M059J (cell line): ENCODE results near the gene RBM7. TPM values are rescaled to one million over a fixed set of nuclear protein-coding genes. Genes with fewer than 3 reads are reported as not detected.

Experiments
- DNase-seq: peaks from one replicate; pipeline ENCODE4 v3.0.0-alpha.2; 2012; ENCODE audit warnings: low read depth
- total RNA-seq: library from RNA; depleted of rRNA; stranded (reverse); fragments of >200 nt; shearing (Covaris generic); gene quantifications from 2 replicates; pipeline ENCODE4 v1.2.3, GENCODE V29; 2014

Gene RBM7
- total RNA-seq, 1 experiment from 2014 or later: 52.8 TPM

DNA sequence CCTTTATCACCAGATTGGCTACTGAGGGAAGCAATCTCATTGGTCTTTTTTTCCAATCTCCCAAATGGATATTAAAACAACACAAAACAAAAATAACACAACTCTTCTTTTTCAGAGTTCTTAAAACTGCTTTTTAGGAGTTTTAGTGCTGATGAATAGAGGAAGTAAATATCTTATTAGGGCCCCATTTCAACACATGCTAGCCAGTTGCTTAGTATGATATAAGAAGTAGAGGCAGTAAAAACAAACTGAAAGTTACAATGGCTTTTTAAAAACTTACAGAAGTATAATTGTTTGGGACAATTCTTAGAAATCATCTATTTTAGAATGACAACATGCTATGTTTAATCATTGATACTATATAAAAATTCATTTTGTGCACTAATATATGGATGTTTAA is 3.5 kb upstream of the RBM7 start:
- DNase-seq: no peak

- DNase-seq: no peak
Observed at GRCh38 chr11:114397349-114397982, 3.0 kb upstream of the RBM7 start.

DNA sequence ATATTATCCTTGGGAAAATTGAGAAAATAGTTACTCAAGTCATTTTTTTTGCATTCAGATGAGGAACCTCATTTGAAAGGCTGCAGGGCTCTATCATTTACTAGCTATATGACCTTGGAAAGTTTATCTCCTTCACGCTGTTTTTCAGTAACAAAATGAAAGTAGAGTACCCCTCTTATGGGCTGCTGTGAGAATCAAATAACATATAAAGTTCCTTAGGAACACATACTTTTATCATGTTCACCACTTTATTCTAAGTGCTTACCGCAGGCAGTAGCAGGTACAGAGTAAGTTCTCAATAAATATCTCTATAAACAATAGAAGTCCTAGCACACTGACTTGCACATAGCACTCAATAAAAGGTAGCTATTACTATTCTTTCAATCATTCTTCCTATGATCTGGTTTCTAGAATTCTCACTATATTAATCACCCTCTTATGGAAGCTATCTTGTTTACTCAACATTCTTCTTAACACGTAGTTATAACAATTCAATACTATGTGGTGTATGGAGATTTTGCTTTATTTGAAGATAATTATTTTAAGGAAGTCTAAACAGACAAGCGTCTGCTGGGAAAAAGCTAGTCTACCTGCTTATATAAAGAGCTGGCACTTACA is 2.1 kb upstream of the RBM7 start:
- no peak for DNase-seq

DNA sequence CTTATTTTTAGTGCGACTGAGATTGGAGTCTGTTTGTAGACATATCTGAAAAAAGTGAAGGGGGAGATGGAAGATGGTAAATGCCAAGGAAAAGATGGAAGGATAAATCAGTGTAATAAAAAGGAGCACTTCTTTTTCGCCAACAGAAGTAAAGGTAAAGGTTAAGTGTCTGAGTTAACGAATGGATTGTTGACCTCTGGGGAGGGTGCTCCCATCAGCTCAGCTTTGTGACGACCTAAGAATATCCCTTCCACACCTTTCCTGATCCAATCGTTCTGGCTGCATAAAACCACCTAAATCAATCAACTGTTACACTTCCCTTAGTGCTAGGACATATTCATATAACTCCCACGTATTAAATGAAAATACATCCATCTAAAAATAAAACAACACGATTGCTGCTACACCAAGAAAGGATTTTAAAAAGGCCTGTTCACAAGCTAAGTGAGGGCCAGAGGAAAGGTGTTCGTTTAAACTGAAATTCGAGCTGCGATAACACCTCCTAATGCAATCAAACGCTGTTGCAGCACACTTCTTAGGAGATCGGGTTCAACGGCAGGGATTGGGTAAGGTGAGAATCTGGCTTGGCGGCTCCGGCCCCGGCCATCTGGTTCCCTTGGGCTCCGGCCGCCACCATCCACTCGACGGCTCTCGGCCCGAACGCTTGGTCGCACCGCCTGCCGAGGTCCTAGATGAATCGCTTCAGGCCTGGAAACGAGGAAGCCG is 813 bp upstream of the RBM7 start:
- no peak for DNase-seq

- no peak for DNase-seq
Observed at GRCh38 chr11:114400915-114401223, 403 bp downstream of the RBM7 start.

DNA sequence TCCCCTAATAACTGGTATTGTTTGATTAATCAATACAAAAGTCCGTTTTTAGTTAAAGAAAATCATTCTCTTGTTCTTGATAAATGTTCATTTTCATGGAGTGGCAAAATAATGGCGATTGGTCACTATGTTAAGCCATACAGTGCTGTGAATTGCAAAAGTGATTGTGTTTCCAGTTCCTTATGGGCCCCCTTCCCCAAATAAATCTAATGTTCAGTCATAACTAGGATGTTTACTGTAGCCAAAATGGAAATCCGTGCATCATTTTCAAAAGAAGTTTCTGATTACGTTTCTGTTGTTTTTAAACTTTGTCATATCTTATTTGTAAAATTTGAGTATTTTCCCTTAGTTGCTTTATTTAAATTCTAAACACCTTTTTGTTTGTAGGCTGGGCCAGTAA is 845 bp downstream of the RBM7 start:
- DNase-seq: no peak

DNA sequence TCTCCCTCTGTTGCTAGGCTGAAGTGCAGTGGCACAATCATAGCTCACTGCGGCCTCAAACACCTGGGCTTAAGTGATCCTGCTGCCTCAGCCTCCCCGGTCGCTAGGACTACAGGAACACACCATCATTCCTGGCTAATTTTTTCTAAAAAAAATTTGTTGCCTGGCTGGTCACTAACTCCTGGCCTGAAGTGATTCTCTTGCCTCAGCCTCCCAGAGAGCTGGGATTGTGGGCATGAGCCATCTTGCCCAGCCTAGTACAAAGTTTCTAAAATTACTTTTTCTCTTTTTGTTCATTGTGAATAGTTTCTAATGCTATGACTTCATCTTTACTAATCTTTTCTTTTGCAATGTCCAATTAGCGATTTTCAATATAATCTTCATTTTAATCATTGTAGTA is 12.5 kb downstream of the RBM7 start:
- DNase-seq: no peak

DNA sequence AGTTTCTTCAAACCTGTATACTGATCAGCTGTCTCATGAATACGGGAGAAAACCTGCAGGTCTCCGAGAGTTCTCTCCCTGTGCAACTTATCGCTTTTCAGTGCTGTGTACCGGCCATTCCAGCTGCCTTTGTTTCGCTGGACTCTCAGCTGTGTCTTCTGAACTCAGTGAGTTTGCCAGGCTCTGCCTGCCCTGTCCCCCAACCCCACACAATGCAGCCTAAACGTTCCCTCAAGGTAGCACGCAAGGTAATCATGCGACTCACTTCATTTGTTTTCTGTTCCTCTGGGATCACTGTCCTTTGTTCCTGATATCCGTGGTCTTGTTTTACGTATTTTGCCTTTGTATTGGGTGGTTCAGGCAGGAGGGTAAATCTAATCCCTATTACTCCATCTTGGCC is 13.5 kb downstream of the RBM7 start:
- DNase-seq: no peak

GRCh38 chr11:114416441-114416961 is 16.0 kb downstream of the RBM7 start:
- DNase-seq: peak; percentile 69

DNA sequence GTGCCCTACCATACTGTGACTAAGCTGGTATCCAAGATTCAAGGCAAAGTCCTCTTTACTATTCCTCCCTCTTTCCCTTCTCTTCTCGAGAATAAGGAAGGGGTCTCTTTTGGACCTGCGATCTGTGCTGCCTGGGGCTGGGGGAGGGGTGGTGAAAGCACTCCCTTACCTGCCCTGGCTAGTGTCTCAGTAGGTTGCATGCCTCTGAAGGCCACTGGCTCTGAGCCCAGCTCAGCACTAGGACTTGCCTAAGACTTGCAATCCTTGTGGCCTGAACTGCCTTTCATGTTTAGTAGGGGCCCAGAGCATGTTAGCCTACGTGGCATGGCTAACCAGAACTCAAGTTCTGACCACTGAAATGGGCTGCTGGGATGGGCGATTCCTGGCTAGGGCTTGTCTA is 25.8 kb downstream of the RBM7 start:
- DNase-seq: no peak

DNA sequence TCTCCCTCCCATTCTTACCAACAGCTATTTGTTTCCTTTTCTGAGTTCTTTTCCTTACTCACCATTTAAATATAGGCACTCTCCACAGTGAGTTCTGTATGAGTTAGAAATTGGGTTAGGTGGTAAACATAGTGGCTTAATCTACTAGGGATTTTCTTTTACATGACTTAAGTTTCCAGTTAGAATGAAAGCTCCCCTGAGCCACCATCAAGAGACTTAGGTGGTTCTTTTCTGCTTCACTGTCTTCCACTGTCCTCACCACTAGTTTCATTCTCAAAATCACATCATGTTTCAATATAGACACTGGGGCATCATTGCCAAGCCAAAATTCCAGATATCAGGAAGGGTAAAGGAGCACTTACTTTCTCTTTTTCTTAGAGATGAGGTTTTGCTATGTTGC is 29.8 kb downstream of the RBM7 start:
- DNase-seq: no peak

- no peak for DNase-seq
Observed at GRCh38 chr11:114432893-114433292, 32.4 kb downstream of the RBM7 start.

DNA sequence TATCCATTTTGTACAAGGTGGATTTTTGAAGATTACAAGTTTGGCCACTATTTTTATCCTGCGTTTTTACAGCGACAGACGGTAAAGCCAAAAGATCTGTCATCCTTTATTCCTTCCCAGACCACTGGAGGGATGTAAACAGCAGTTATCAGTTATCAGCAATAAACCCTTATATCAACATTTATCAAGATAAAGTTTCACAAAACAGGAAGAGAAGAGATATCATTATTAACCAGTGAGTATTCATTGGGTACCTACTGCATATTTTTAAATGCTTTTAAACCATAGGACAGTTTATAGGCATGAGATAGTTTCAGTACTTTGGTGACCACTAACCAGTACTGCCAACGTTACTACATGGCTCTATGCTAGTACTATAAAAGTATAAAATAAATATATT is 32.9 kb downstream of the RBM7 start:
- no peak for DNase-seq

- peak; percentile 22 for DNase-seq
Observed at GRCh38 chr11:114438303-114438702, 37.8 kb downstream of the RBM7 start.

GRCh38 chr11:114439229-114440120 is 39.0 kb downstream of the RBM7 start, which contains the start of gene REXO2:
Gene REXO2 (plus strand): TSS chr11:114439467. CDS start chr11:114439529, 62 bp downstream.
- DNase-seq: peak; percentile 96

DNA sequence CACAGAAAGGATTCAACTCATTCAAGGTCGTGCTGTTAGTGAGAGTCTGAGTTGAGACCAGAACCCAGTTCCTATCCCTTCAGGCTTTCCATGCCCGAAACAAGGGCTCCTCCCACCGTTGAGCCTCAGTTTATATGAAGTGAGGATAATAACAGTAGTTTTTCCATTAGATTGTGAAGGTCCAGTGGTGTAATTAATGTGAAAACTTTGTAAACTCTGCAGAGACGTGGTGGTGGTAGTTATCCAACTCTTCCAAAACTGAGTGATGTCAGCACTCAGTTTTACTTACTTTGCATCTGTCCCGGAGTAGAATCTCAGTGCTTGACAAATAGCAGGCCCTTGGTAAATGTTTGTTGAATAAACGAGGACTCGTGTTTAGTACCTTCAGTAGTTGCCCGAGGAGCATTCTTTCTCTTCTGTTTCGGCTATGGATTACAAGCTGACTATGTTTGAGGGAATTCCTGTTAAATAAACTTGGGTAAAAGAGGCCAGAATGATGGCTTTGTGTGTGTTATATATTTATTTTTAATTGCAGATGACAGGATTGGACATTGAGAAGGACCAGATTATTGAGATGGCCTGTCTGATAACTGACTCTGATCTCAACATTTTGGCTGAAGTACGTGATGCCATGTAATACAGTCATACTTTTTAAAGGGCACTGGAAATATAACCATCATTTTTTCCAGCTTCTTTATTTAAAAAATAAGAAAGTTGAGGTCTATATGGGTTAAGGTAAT is 39.8 kb downstream of the RBM7 start:
- peak; percentile 46 for DNase-seq

DNA sequence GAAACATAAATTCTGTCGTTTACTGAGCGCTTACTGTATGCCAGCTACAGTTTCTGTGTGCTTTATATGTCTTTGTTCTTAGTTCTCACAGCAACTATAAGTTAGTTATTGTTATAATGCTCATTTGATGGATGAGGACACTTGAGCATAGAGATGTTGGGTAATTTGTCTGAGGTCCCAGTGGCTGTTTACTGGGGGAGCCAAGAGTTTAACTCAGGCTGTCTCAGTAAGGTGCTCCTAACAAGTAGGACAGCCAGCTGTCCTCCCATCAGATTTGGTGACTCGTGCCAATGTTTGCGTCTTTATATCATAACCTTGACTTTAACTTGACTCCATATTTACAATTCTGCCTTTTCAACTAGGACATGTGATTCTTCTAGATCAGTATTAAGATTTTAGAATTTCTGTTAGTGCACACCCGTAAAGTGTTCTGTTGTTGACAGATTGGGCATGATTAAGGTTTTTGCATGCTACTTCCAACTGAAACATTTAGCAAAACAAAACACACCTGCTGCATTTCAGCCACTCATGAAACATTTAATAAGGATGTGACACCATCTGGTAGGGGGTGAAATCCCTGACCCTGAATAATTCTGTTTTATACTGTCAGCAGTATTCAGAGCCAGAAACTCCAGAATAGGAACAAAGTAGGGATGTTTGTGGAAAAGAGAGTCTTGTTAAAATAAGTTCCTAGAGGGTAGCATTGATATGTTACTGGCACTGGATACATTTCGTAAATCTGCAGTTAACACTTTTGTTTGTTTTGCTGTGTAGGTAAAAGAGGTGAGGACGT is 40.7 kb downstream of the RBM7 start:
- no peak for DNase-seq

DNA sequence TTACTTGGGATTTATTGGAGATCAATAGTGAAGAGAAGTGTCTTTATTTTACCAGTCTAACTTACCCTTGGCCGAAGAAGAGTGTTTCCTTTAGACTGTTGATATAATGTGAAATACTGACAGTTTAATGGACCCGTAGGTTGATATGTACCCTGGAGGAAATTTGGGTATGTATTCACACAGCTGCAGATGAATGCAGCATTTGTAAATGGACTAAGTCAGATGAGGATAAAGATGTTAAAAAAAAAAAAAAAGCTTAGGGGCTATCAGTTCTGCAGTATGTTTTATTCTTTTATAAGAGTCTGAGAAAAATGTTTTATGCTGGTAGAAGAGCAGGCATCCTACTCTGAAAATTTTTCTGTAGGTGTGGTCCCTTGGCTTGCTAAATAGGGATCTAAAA is 41.5 kb downstream of the RBM7 start:
- DNase-seq: no peak

DNA sequence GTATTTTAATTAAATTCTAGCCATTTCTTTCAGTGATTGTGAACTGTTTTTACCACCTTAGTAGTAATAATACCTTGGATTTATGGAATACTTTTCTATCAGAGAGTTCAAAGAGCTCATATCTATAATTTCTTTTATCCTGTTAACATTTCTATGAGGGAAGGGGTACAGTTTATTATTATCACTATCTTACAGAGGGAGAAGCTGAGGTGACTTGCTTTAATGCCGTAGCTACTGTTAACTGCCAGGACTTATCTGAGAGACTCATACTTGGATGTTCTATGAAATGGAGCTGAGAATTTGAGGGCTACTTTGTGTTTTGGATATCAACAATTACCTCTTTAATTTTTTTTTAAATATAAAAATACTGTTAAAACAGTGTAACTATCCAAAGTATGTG is 42.1 kb downstream of the RBM7 start:
- no peak for DNase-seq

- DNase-seq: no peak
Observed at GRCh38 chr11:114447444-114447843, 47.0 kb downstream of the RBM7 start.

- no peak for DNase-seq
Observed at GRCh38 chr11:114447892-114448291, 47.4 kb downstream of the RBM7 start.
